ENCODE measurements around the gene HRH4.

Gene HRH4

GRCh38 chr18:24500766-24501165 is 40.3 kb downstream of the HRH4 start:
- no peak for TF ChIP-seq CTCF (IDR thresholded peaks at IDR 0.05; ENCODE audit: low read depth, low read length, missing control alignments)
- no peak for DNase-seq (ENCODE audit: low read depth)
- no peak overlapping the region for H3K4me3 ChIP-seq (ENCODE audit: low read depth, low read length)

- H3K4me3 ChIP-seq (ENCODE audit: low read depth, low read length), result no peak overlapping the region
- no peak for TF ChIP-seq CTCF (IDR thresholded peaks at IDR 0.05; ENCODE audit: low read depth, low read length, missing control alignments)
Observed at GRCh38 chr18:24502667-24503523, 42.5 kb downstream of the HRH4 start.

GRCh38 chr18:24504401-24504800 is 44.0 kb downstream of the HRH4 start:
- TF ChIP-seq CTCF (IDR thresholded peaks at IDR 0.05; ENCODE audit: low read depth, low read length, missing control alignments), result no peak
- DNase-seq (ENCODE audit: low read depth), result no peak
- no peak overlapping the region for H3K4me3 ChIP-seq (ENCODE audit: low read depth, low read length)

More at GRCh38 chr18:24502667-24503523, 42.5 kb downstream of the HRH4 start:
- DNase-seq (ENCODE audit: low read depth), result no peak

- no peak for DNase-seq (ENCODE audit: low read depth)
- H3K4me3 ChIP-seq (ENCODE audit: low read depth, low read length), result no peak overlapping the region
- no peak for TF ChIP-seq CTCF (IDR thresholded peaks at IDR 0.05; ENCODE audit: low read depth, low read length, missing control alignments)
Observed at GRCh38 chr18:24506175-24506574, 45.7 kb downstream of the HRH4 start.

- no peak for DNase-seq (ENCODE audit: low read depth)
- no peak overlapping the region for H3K4me3 ChIP-seq (ENCODE audit: low read depth, low read length)
- TF ChIP-seq CTCF (IDR thresholded peaks at IDR 0.05; ENCODE audit: low read depth, low read length, missing control alignments), result no peak
Observed at GRCh38 chr18:24509435-24509834, 49.0 kb downstream of the HRH4 start.

GRCh38 chr18:24514439-24514838 is 54.0 kb downstream of the HRH4 start:
- peak; percentile 15 for DNase-seq (ENCODE audit: low read depth)
- H3K4me3 ChIP-seq (ENCODE audit: low read depth, low read length), result no peak overlapping the region
- TF ChIP-seq CTCF (IDR thresholded peaks at IDR 0.05; ENCODE audit: low read depth, low read length, missing control alignments), result peak; percentile 71

GRCh38 chr18:24515721-24516120 is 55.3 kb downstream of the HRH4 start:
- no peak overlapping the region for H3K4me3 ChIP-seq (ENCODE audit: low read depth, low read length)
- DNase-seq (ENCODE audit: low read depth), result no peak
- no peak for TF ChIP-seq CTCF (IDR thresholded peaks at IDR 0.05; ENCODE audit: low read depth, low read length, missing control alignments)

Data from GM12864 (cell line).